Measurements from ENCODE around the gene SMDT1.

DNA sequence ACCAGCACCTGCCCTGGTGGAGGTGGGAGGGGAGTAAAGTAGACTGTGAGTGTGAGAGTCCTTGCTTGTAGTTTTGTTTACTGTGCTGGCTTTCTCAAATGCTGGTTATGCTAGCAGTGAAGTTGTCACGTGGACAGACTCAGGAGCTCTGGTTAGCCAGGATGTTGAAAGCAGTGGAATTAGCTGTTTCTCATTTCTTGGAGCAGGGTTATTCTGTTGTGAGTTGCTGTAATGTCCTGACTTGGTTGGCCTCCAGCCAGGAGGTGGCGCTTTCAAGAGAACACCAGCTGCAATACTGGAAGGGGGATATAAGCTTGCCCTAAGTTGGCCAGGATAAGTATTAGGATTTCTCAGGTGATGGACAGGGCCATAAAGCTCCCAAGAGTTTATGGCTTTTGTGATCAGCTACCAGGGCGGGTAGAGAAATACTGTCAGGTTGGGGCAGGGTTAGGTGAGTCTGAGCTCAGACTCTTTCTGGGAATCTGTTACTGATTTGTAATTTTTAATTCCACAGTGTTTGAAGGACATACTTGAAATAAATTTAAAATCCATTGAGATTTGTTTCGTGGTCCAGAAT is 37.4 kb downstream of the SMDT1 start:
- no peak for TF ChIP-seq CTCF (conservative IDR thresholded peaks at IDR 0.05; ENCODE audit: low read depth, low read length)
- no peak for TF ChIP-seq POLR2A (IDR thresholded peaks at IDR 0.05; ENCODE audit: low read depth, low read length)
- TF ChIP-seq NFE2L2 (IDR thresholded peaks at IDR 0.05; ENCODE audit: low read depth, low read length), result no peak
- TF ChIP-seq MXI1 (IDR thresholded peaks at IDR 0.05; ENCODE audit: borderline replicate concordance, low read depth, low read length), result no peak
- no peak for TF ChIP-seq BHLHE40 (IDR thresholded peaks at IDR 0.05; ENCODE audit: low read depth, low read length)
- TF ChIP-seq CHD1 (IDR thresholded peaks at IDR 0.05; ENCODE audit: low read depth, low read length), result no peak
- no peak for TF ChIP-seq RAD21 (IDR thresholded peaks at IDR 0.05; ENCODE audit: low read length)
- TF ChIP-seq USF2 (IDR thresholded peaks at IDR 0.05; ENCODE audit: low read depth, low read length), result no peak
- TF ChIP-seq MAZ (IDR thresholded peaks at IDR 0.05; ENCODE audit: borderline replicate concordance, low read depth, low read length), result no peak
- no peak for TF ChIP-seq CEBPB (IDR thresholded peaks at IDR 0.05; ENCODE audit: low read depth, low read length)
- TF ChIP-seq ELK1 (IDR thresholded peaks at IDR 0.05; ENCODE audit: borderline replicate concordance, low read depth, low read length), result no peak
